Measurements from ENCODE around the gene IFI6.

Gene IFI6

DNA sequence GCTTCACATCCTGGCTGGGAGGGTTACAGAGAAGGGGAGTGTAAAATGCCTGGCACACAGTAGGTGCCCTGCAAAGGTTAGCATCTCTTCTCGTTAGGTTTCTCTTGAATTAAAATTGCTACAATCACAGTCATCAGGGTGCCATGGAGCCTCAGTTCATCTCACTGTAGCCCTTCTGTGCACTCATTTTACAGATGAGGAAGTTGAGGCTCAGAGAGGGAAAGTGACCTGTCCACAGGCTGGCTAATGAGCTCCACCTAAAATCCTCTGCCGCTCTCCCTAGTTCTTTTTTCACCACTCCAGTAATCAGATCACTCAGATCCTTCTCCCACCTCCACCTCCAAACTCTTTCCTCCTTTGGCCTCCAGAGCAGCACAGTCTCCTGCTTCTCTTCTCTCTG is 54.6 kb downstream of the IFI6 start:
- H3K4me3 ChIP-seq (ENCODE audit: low read length), result no peak overlapping the region
- DNase-seq (ENCODE audit: low read depth), result no peak

DNA sequence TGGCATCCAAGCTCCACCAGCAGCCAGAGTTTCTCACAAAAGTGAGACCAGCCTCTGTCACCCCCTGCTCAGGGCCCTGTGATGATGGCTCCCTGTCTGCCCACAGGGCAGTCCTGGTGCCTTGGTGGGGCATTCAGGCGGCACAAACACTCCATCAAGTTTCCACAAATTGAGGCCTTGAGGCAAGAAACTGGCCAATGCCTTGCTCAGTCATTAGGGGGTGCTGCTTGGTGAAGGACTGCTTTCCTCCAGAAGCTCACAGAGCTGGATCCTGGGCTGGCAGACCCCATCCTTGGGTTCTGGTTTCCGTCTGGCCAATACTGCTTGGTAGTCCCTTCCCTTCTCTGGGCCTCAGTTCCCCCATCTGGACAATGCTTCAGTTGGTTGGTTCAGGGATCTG is 55.6 kb downstream of the IFI6 start:
- H3K4me3 ChIP-seq (ENCODE audit: low read length), result no peak overlapping the region
- TF ChIP-seq, protein P1, sequence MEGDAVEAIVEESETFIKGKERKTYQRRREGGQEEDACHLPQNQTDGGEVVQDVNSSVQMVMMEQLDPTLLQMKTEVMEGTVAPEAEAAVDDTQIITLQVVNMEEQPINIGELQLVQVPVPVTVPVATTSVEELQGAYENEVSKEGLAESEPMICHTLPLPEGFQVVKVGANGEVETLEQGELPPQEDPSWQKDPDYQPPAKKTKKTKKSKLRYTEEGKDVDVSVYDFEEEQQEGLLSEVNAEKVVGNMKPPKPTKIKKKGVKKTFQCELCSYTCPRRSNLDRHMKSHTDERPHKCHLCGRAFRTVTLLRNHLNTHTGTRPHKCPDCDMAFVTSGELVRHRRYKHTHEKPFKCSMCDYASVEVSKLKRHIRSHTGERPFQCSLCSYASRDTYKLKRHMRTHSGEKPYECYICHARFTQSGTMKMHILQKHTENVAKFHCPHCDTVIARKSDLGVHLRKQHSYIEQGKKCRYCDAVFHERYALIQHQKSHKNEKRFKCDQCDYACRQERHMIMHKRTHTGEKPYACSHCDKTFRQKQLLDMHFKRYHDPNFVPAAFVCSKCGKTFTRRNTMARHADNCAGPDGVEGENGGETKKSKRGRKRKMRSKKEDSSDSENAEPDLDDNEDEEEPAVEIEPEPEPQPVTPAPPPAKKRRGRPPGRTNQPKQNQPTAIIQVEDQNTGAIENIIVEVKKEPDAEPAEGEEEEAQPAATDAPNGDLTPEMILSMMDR (conservative IDR thresholded peaks at IDR 0.05; ENCODE audit: low read length), result peak; percentile 27
- no peak for DNase-seq (ENCODE audit: low read depth)

More for the DNA sequence above, 54.6 kb downstream of the IFI6 start:
- TF ChIP-seq, protein P1 (conservative IDR thresholded peaks at IDR 0.05; ENCODE audit: low read length), result no peak
